Trophoblast cell (in vitro differentiated cells and primary cell): ENCODE measurements around the gene HID1.
"Not testable (repeated sequence)": the region's sequence is repeated elsewhere in the genome, so short reads cannot be mapped to it uniquely, and the experiment has no call there.

Source experiments
- DNase-seq, 2 donors: peaks; one replicate each; pipeline ENCODE4 v3.0.0-alpha.2; 2016
- H2AFZ ChIP-seq: 2 replicates; pipeline ENCODE4 v1.6.1; 2013; ENCODE audit warnings: low read length, moderate library complexity, mild to moderate bottlenecking; ENCODE audit not compliant: insufficient read depth, poor library complexity
- H2AK5ac ChIP-seq: 2 replicates; pipeline ENCODE4 v1.6.1; 2013; ENCODE audit warnings: mild to moderate bottlenecking, low read length
- H2BK120ac ChIP-seq: 2 replicates; pipeline ENCODE4 v1.6.1; 2013; ENCODE audit warnings: low read length, mild to moderate bottlenecking, moderate library complexity; ENCODE audit not compliant: insufficient read depth, poor library complexity
- H2BK12ac ChIP-seq: 2 replicates; pipeline ENCODE4 v1.6.1; 2013; ENCODE audit warnings: mild to moderate bottlenecking, low read length, moderate library complexity
- H2BK5ac ChIP-seq: 2 replicates; pipeline ENCODE4 v1.6.1; 2013; ENCODE audit warnings: low read length, low read depth, moderate library complexity, mild to moderate bottlenecking; ENCODE audit not compliant: poor library complexity
- H3K14ac ChIP-seq: 2 replicates; pipeline ENCODE4 v1.6.1; 2013; ENCODE audit warnings: mild to moderate bottlenecking, low read length
- H3K18ac ChIP-seq: 2 replicates; pipeline ENCODE4 v1.6.1; 2013; ENCODE audit warnings: mild to moderate bottlenecking, low read length
- H3K23ac ChIP-seq: 2 replicates; pipeline ENCODE4 v1.6.1; 2013; ENCODE audit warnings: low read length
- H3K27ac ChIP-seq: 2 replicates; pipeline ENCODE4 v1.5.1; 2013; ENCODE audit warnings: low read depth, mild to moderate bottlenecking, inconsistent platforms, low read length, moderate library complexity
- H3K27me3 ChIP-seq: 2 replicates; pipeline ENCODE4 v1.6.1; 2013; ENCODE audit warnings: inconsistent platforms, mild to moderate bottlenecking, low read length, moderate library complexity; ENCODE audit not compliant: insufficient read depth
- H3K36me3 ChIP-seq, 2 experiments: 1 replicate in 1 of 2; 2 replicates in 1 of 2; pipeline ENCODE4 v1.6.1; 2013; ENCODE audit warnings: low read length in 2 of 2, mild to moderate bottlenecking in 2 of 2, moderate library complexity in 1 of 2; ENCODE audit not compliant: insufficient read depth in 2 of 2, control insufficient read depth in 1 of 2
- H3K4ac ChIP-seq: 2 replicates; pipeline ENCODE4 v1.6.1; 2013; ENCODE audit warnings: low read depth, mild to moderate bottlenecking, low read length, moderate library complexity
- H3K4me1 ChIP-seq, 2 experiments: 1 replicate in 1 of 2; 2 replicates in 1 of 2; pipeline ENCODE4 v1.6.1; 2013; ENCODE audit warnings: low read length in 2 of 2, mild to moderate bottlenecking in 2 of 2, moderate library complexity in 1 of 2; ENCODE audit not compliant: insufficient read depth in 2 of 2, control insufficient read depth in 1 of 2
- H3K4me2 ChIP-seq: 2 replicates; pipeline ENCODE4 v1.6.1; 2013; ENCODE audit warnings: inconsistent platforms, mild to moderate bottlenecking, low read length, moderate library complexity
- H3K4me3 ChIP-seq: 2 replicates; pipeline ENCODE4 v1.5.1; 2013; ENCODE audit warnings: mild to moderate bottlenecking, low read depth, low read length, inconsistent platforms
- H3K79me1 ChIP-seq: one replicate; pipeline ENCODE4 v1.6.1; 2013; ENCODE audit warnings: low read length
- H3K79me2 ChIP-seq: 2 replicates; pipeline ENCODE4 v1.6.1; 2013; ENCODE audit warnings: low read length, mild to moderate bottlenecking; ENCODE audit not compliant: control insufficient read depth, insufficient read depth, poor library complexity
- H3K9ac ChIP-seq: 2 replicates; pipeline ENCODE4 v1.6.1; 2013; ENCODE audit warnings: mild to moderate bottlenecking, low read length
- H3K9me3 ChIP-seq: 2 replicates; pipeline ENCODE4 v1.6.1; 2013; ENCODE audit warnings: low read depth, mild to moderate bottlenecking, control low read depth, inconsistent platforms, low read length; ENCODE audit not compliant: insufficient read depth
- H4K12ac ChIP-seq: 2 replicates; pipeline ENCODE4 v1.6.1; 2013; ENCODE audit warnings: low read depth, mild to moderate bottlenecking, low read length, moderate library complexity
- H4K8ac ChIP-seq: 2 replicates; pipeline ENCODE4 v1.6.1; 2013; ENCODE audit warnings: low read depth, mild to moderate bottlenecking, low read length, moderate library complexity
- H4K91ac ChIP-seq: one replicate; pipeline ENCODE4 v1.6.1; 2013; ENCODE audit warnings: low read depth, mild to moderate bottlenecking, low read length, moderate library complexity
- WGBS: extraction: QIAGEN DNeasy Blood & Tissue Kit; methylation state at CpG from one replicate; pipeline ENCODE4 v1.1.7; 2013; ENCODE audit warnings: missing lambda C conversion rate; ENCODE audit not compliant: insufficient read length, insufficient coverage; ENCODE audit errors: extremely low coverage; 5-methylcytosine and 5-hydroxymethylcytosine counted together

The HID1 gene

GRCh38 chr17:74982663-74983313 lies 10.2 kb upstream of the HID1 start:
- peak overlapping the region; percentile 5 for H3K4ac ChIP-seq
- peaks cover 7 to 14% of the 10 kb centered on the region in 2 experiments for H3K4me1 ChIP-seq
- H4K12ac ChIP-seq, result peak overlapping the region; percentile 84
- H2BK12ac ChIP-seq, H3K79me2 ChIP-seq, H3K27me3 ChIP-seq, H3K36me3 ChIP-seq, H3K9me3 ChIP-seq, H2AK5ac ChIP-seq: not testable (repeated sequence)
- peak overlapping the region; percentile 62 for H3K27ac ChIP-seq
- H2AFZ ChIP-seq, result peak overlapping the region; percentile 74
- peak overlapping the region; percentile 95 for H3K4me2 ChIP-seq
- H2BK120ac ChIP-seq, result peak overlapping the region; percentile 72
- peak overlapping the region; percentile 84 for H3K14ac ChIP-seq
- H4K91ac ChIP-seq, result peak overlapping the region; percentile 49
- no CpG with 5 or more reads among the region's 14 CpGs for WGBS
- H3K18ac ChIP-seq, result peak overlapping the region; percentile 64
- H3K23ac ChIP-seq, result peak overlapping the region; percentile 29
- peak overlapping the region; percentile 5 for H2BK5ac ChIP-seq
- H3K79me1 ChIP-seq, result peaks cover 11% of the 10 kb centered on the region
- peak in 1 of 2 donors; percentile 54 for DNase-seq
- peak overlapping the region; percentile 77 for H3K4me3 ChIP-seq
- H3K9ac ChIP-seq, result peak overlapping the region; percentile 83
- H4K8ac ChIP-seq, result peak overlapping the region; percentile 75

GRCh38 chr17:74981979-74982662 lies 9.6 kb upstream of the HID1 start:
- Histone ChIP-seq H2BK120ac (peak overlapping the region; percentile 72), H4K8ac (peak overlapping the region; percentile 75), H3K9ac (peak overlapping the region; percentile 83), H3K23ac (no peak overlapping the region), H2BK12ac (peak overlapping the region; percentile 6), H3K4me3 (peak overlapping the region; percentile 77), H3K4ac (peak overlapping the region; percentile 8), H3K9me3 (no peaks in the 10 kb centered on the region), H3K79me2 (peaks cover 5% of the 10 kb centered on the region), H3K4me2 (peak overlapping the region; percentile 95), H3K79me1 (peaks cover 9% of the 10 kb centered on the region), H2AFZ (peak overlapping the region; percentile 74), H3K14ac (peak overlapping the region; percentile 84), H3K27ac (peak overlapping the region; percentile 72), H3K4me1 (peaks cover 7 to 14% of the 10 kb centered on the region in 2 experiments), H3K36me3 (no peaks in the 10 kb centered on the region), H4K12ac (peak overlapping the region; percentile 84), H2AK5ac (no peak overlapping the region), H2BK5ac (peak overlapping the region; percentile 5), H4K91ac (peak overlapping the region; percentile 49), H3K18ac (peak overlapping the region; percentile 64), H3K27me3 (no peaks in the 10 kb centered on the region)
- DNase-seq, result peak; percentile 87
- WGBS, result no CpG with 5 or more reads among the region's 61 CpGs

GRCh38 chr17:74981318-74981978 lies 8.9 kb upstream of the HID1 start:
- H2BK5ac ChIP-seq, result no peak overlapping the region
- H3K4me3 ChIP-seq, result peak overlapping the region; percentile 77
- peaks cover 7 to 14% of the 10 kb centered on the region in 2 experiments for H3K4me1 ChIP-seq
- H3K14ac ChIP-seq, result peak overlapping the region; percentile 34
- peak overlapping the region; percentile 12 for H2AK5ac ChIP-seq
- peak overlapping the region; percentile 95 for H3K4me2 ChIP-seq
- no peaks in the 10 kb centered on the region for H3K36me3 ChIP-seq
- no peak for DNase-seq
- WGBS, result no CpG with 5 or more reads among the region's 16 CpGs
- no peak overlapping the region for H2BK120ac ChIP-seq
- H2BK12ac ChIP-seq, result peak overlapping the region; percentile 6
- peak overlapping the region; percentile 27 for H2AFZ ChIP-seq
- H3K27me3 ChIP-seq, result no peaks in the 10 kb centered on the region
- H3K18ac ChIP-seq, result peak overlapping the region; percentile 30
- H3K79me2 ChIP-seq, result peaks cover 5% of the 10 kb centered on the region
- no peak overlapping the region for H4K12ac ChIP-seq
- H3K9ac ChIP-seq, result no peak overlapping the region
- no peak overlapping the region for H3K23ac ChIP-seq
- peak overlapping the region; percentile 49 for H4K91ac ChIP-seq
- peak overlapping the region; percentile 72 for H3K27ac ChIP-seq
- peak overlapping the region; percentile 75 for H4K8ac ChIP-seq
- no peaks in the 10 kb centered on the region for H3K9me3 ChIP-seq
- no peak overlapping the region for H3K4ac ChIP-seq
- peaks cover 9% of the 10 kb centered on the region for H3K79me1 ChIP-seq

- no peak overlapping the region for H4K91ac ChIP-seq
- no peak for DNase-seq
- no peaks in the 10 kb centered on the region for H3K36me3 ChIP-seq
- no peak overlapping the region for H4K8ac ChIP-seq
- no peaks in the 10 kb centered on the region for H3K9me3 ChIP-seq
- no peak overlapping the region for H2BK5ac ChIP-seq
- H3K4me2 ChIP-seq, result no peak overlapping the region
- peaks cover 7 to 14% of the 10 kb centered on the region in 2 experiments for H3K4me1 ChIP-seq
- H3K18ac ChIP-seq, result no peak overlapping the region
- H4K12ac ChIP-seq, result no peak overlapping the region
- H3K14ac ChIP-seq, result no peak overlapping the region
- H3K79me1 ChIP-seq, result peaks cover 9% of the 10 kb centered on the region
- no CpG with 5 or more reads among the region's 17 CpGs for WGBS
- no peak overlapping the region for H3K4me3 ChIP-seq
- no peak overlapping the region for H3K27ac ChIP-seq
- no peak overlapping the region for H2AK5ac ChIP-seq
- peaks cover 5% of the 10 kb centered on the region for H3K79me2 ChIP-seq
- no peak overlapping the region for H2BK12ac ChIP-seq
- H3K4ac ChIP-seq, result no peak overlapping the region
- no peak overlapping the region for H3K23ac ChIP-seq
- no peak overlapping the region for H3K9ac ChIP-seq
- H2AFZ ChIP-seq, result no peak overlapping the region
- H2BK120ac ChIP-seq, result no peak overlapping the region
- no peaks in the 10 kb centered on the region for H3K27me3 ChIP-seq
Observed at GRCh38 chr17:74979408-74980146, 7.0 kb upstream of the HID1 start.
